Measurements from ENCODE around the gene TRIM36.

The TRIM36 gene

GRCh38 chr5:115169487-115170133 is at the start of gene TRIM36:
TRIM36 (minus strand) TSS chr5:115169908; CDS start chr5:115169634, 274 bp downstream.
- H3K9me3 Mint-ChIP-seq (ENCODE audit: low read depth): no peaks in the 10 kb centered on the region
- H3K27me3 Mint-ChIP-seq: peaks cover 47% of the 10 kb centered on the region
- H3K36me3 Mint-ChIP-seq: peaks cover 4% of the 10 kb centered on the region
- no peak within 1 kb of the TSS for H3K27ac Mint-ChIP-seq
- peaks cover 11% of the 10 kb centered on the region for H3K4me1 Mint-ChIP-seq (ENCODE audit: low read depth)
- peak within 1 kb of the TSS; percentile 83 for H3K4me3 Mint-ChIP-seq

- peaks cover 12% of the 10 kb centered on the region for H3K4me1 Mint-ChIP-seq (ENCODE audit: low read depth)
- no peaks in the 10 kb centered on the region for H3K9me3 Mint-ChIP-seq (ENCODE audit: low read depth)
- H3K36me3 Mint-ChIP-seq: peaks cover 13% of the 10 kb centered on the region
Observed at GRCh38 chr5:115214541-115214940, 44.8 kb upstream of the TRIM36 start.

GRCh38 chr5:115209279-115209678 is 39.6 kb upstream of the TRIM36 start:
- no peak overlapping the region for H3K4me3 Mint-ChIP-seq
- H3K36me3 Mint-ChIP-seq: peaks cover 9% of the 10 kb centered on the region
- peaks cover 18% of the 10 kb centered on the region for H3K4me1 Mint-ChIP-seq (ENCODE audit: low read depth)
- H3K9me3 Mint-ChIP-seq (ENCODE audit: low read depth): no peaks in the 10 kb centered on the region
- H3K27ac Mint-ChIP-seq: no peak overlapping the region
- H3K27me3 Mint-ChIP-seq: no peaks in the 10 kb centered on the region

More at GRCh38 chr5:115214541-115214940, 44.8 kb upstream of the TRIM36 start:
- no peak overlapping the region for H3K4me3 Mint-ChIP-seq
- H3K27me3 Mint-ChIP-seq: no peaks in the 10 kb centered on the region
- H3K27ac Mint-ChIP-seq: no peak overlapping the region

DNA sequence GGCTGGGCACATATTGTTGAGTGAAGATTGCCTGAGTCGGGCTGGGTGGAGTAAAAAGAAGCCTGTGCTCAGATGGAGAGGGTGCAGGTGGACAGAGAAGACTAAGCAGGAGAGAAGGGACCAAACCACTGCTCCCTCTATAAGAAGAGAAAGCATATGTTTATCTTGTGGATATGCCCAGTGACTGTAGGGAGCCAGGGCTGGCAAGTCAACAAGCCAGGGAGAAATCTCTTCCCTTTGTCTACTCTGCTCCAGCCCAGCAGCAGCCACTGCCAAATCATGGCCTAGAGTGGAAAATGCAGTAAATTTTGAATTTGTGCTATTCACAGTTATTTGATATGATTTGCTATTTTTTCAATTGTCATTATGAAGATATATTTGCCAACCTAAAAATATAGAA is 33.2 kb upstream of the TRIM36 start:
- Mint-ChIP-seq H3K27me3 (no peaks in the 10 kb centered on the region), H3K36me3 (peaks cover 8% of the 10 kb centered on the region), H3K9me3 (ENCODE audit: low read depth) (peaks cover 3% of the 10 kb centered on the region), H3K4me1 (ENCODE audit: low read depth) (no peaks in the 10 kb centered on the region), H3K4me3 (no peak overlapping the region), H3K27ac (no peak overlapping the region)

DNA sequence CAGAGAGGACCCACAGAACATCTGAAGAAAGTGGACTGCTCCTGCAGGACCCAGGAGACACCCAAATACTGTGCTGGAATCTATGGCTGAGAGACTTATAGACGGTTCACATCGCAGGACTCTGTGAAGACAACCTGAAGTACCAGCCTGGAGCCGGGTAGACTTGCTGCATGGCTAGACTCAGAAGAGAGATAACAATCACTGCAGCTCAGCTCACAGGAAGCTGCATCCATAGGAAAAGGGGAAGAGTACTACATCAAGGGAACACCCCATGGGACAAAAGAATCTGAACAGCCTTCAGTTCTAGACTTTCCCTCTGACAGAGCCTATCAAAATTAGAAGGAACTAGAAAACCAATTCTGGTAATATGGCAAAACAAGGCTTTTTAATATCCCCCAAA is 26.5 kb upstream of the TRIM36 start:
- no peak overlapping the region for H3K4me3 Mint-ChIP-seq
- peaks cover 3% of the 10 kb centered on the region for H3K9me3 Mint-ChIP-seq (ENCODE audit: low read depth)
- H3K36me3 Mint-ChIP-seq: peaks cover 12% of the 10 kb centered on the region
- no peaks in the 10 kb centered on the region for H3K4me1 Mint-ChIP-seq (ENCODE audit: low read depth)
- no peak overlapping the region for H3K27ac Mint-ChIP-seq
- H3K27me3 Mint-ChIP-seq: peaks cover 3% of the 10 kb centered on the region

GRCh38 chr5:115194676-115195075 is 25.0 kb upstream of the TRIM36 start:
- H3K4me1 Mint-ChIP-seq (ENCODE audit: low read depth): no peaks in the 10 kb centered on the region
- no peaks in the 10 kb centered on the region for H3K9me3 Mint-ChIP-seq (ENCODE audit: low read depth)
- H3K4me3 Mint-ChIP-seq: no peak overlapping the region
- peaks cover 3% of the 10 kb centered on the region for H3K27me3 Mint-ChIP-seq
- peaks cover 12% of the 10 kb centered on the region for H3K36me3 Mint-ChIP-seq
- no peak overlapping the region for H3K27ac Mint-ChIP-seq

- no peak overlapping the region for H3K4me3 Mint-ChIP-seq
- H3K27me3 Mint-ChIP-seq: peaks cover 3% of the 10 kb centered on the region
- H3K9me3 Mint-ChIP-seq (ENCODE audit: low read depth): no peaks in the 10 kb centered on the region
- H3K27ac Mint-ChIP-seq: no peak overlapping the region
- peaks cover 9% of the 10 kb centered on the region for H3K36me3 Mint-ChIP-seq
- H3K4me1 Mint-ChIP-seq (ENCODE audit: low read depth): no peaks in the 10 kb centered on the region
Observed at GRCh38 chr5:115193295-115193694, 23.6 kb upstream of the TRIM36 start.

- no peak overlapping the region for H3K27ac Mint-ChIP-seq
- H3K9me3 Mint-ChIP-seq (ENCODE audit: low read depth): no peaks in the 10 kb centered on the region
- H3K4me1 Mint-ChIP-seq (ENCODE audit: low read depth): no peaks in the 10 kb centered on the region
- no peak overlapping the region for H3K4me3 Mint-ChIP-seq
- peaks cover 9% of the 10 kb centered on the region for H3K36me3 Mint-ChIP-seq
- peaks cover 6% of the 10 kb centered on the region for H3K27me3 Mint-ChIP-seq
Observed at GRCh38 chr5:115192098-115192497, 22.4 kb upstream of the TRIM36 start.

DNA sequence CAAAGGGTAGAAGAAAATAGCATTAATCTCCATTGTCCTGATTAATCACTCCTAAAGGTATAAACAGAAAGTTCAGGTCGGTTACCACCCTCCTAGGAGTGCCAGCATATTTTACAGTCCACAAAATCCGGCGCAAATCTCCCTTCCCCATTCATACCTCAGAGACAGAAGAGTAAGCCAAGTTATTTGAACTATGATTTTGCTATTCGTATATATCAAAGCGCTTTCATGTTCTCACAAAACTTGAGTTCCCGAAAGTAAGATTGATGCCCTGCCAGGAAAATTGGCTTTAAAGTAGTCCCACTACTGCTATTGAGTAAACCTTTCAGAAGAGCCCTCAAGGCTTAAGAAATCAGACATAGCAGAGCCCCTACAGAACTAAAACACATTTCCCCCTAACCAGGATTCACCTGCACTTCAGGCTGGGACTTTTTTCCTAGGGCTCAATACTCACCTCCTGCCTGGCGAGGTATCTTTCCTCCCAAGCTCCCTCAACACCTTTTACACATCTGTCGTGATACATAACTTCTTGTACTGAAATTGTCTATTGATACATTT is 21.8 kb upstream of the TRIM36 start:
- H3K27ac Mint-ChIP-seq: no peak overlapping the region

DNA sequence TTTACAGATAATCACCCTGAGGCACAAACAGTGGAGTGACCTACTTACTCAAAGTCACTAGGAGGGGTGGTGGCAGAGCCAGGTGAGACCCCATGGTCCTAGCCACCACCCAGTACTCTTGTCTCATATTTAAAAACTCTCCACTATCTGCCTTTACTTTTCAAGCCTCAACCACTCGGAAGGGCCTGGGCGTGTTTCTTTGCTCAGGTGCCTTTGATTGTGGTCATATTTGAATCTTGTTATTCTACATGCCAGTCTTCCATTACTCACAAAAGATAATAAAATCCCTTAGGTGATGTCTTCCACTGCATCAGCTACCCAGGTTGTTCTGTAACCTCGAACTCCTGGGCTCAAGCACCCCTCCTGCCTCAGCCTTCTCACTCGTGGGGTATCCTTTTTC is 20.7 kb upstream of the TRIM36 start:
- Mint-ChIP-seq H3K27ac (no peak overlapping the region), H3K4me3 (no peak overlapping the region), H3K36me3 (peaks cover 8% of the 10 kb centered on the region), H3K9me3 (ENCODE audit: low read depth) (no peaks in the 10 kb centered on the region), H3K4me1 (ENCODE audit: low read depth) (no peaks in the 10 kb centered on the region), H3K27me3 (peaks cover 11% of the 10 kb centered on the region)

More for the DNA sequence above, 21.8 kb upstream of the TRIM36 start:
- peaks cover 8% of the 10 kb centered on the region for H3K36me3 Mint-ChIP-seq
- no peaks in the 10 kb centered on the region for H3K4me1 Mint-ChIP-seq (ENCODE audit: low read depth)
- H3K27me3 Mint-ChIP-seq: peaks cover 11% of the 10 kb centered on the region
- H3K9me3 Mint-ChIP-seq (ENCODE audit: low read depth): no peaks in the 10 kb centered on the region
- no peak overlapping the region for H3K4me3 Mint-ChIP-seq

DNA sequence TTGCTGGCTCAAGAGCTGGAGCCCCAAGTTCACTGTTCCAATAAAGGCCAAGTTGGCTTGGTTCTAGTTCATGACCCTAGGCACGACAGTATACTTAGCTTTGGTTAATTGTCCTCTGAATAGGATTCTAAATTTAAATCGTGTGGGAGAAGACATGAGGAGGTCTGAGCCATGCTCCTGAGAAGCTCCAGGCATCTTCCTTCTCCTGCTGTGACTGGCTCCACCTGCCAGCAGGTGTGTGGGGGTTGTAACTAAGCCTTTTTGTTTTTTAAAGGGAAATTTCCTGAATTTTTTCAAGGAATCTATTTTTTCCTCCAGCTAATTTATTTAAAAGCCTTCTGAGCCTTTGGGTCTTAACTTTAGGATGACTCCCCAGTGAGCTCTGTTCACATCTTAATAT is 20.2 kb upstream of the TRIM36 start:
- H3K4me1 Mint-ChIP-seq (ENCODE audit: low read depth): no peaks in the 10 kb centered on the region
- H3K27me3 Mint-ChIP-seq: peaks cover 11% of the 10 kb centered on the region
- peaks cover 8% of the 10 kb centered on the region for H3K36me3 Mint-ChIP-seq
- no peaks in the 10 kb centered on the region for H3K9me3 Mint-ChIP-seq (ENCODE audit: low read depth)
- no peak overlapping the region for H3K4me3 Mint-ChIP-seq
- H3K27ac Mint-ChIP-seq: no peak overlapping the region

GRCh38 chr5:115186794-115187193 is 17.1 kb upstream of the TRIM36 start:
- peaks cover 24% of the 10 kb centered on the region for H3K27me3 Mint-ChIP-seq
- H3K27ac Mint-ChIP-seq: no peak overlapping the region
- H3K9me3 Mint-ChIP-seq (ENCODE audit: low read depth): no peaks in the 10 kb centered on the region
- H3K4me1 Mint-ChIP-seq (ENCODE audit: low read depth): peaks cover 4% of the 10 kb centered on the region
- H3K4me3 Mint-ChIP-seq: no peak overlapping the region
- H3K36me3 Mint-ChIP-seq: peaks cover 5% of the 10 kb centered on the region

GRCh38 chr5:115184770-115185169 is 15.1 kb upstream of the TRIM36 start:
- H3K4me3 Mint-ChIP-seq: no peak overlapping the region
- peaks cover 5% of the 10 kb centered on the region for H3K36me3 Mint-ChIP-seq
- no peak overlapping the region for H3K27ac Mint-ChIP-seq
- no peaks in the 10 kb centered on the region for H3K9me3 Mint-ChIP-seq (ENCODE audit: low read depth)
- H3K27me3 Mint-ChIP-seq: peaks cover 41% of the 10 kb centered on the region
- H3K4me1 Mint-ChIP-seq (ENCODE audit: low read depth): peaks cover 14% of the 10 kb centered on the region

DNA sequence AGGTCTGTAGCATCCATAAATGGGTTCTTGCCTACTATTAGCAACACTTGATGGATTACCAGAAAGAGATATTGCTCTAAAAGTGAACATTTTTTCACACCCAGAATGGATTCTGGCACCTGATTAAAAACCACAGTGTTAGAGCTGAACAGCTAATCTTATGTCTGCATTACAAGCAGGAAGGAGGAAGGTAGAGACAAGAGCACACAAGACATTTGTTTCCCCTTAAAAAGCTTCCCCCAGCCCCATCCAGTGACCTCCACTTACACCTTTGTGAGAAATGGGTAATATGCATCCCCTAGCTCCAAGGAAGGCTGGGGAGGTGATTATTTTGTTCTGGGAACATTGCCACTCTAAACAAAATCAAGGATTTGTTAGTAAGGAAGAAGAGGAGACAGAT is 12.0 kb upstream of the TRIM36 start:
- no peak overlapping the region for H3K4me3 Mint-ChIP-seq
- H3K9me3 Mint-ChIP-seq (ENCODE audit: low read depth): no peaks in the 10 kb centered on the region
- H3K36me3 Mint-ChIP-seq: no peaks in the 10 kb centered on the region
- peaks cover 14% of the 10 kb centered on the region for H3K4me1 Mint-ChIP-seq (ENCODE audit: low read depth)
- peaks cover 48% of the 10 kb centered on the region for H3K27me3 Mint-ChIP-seq
- H3K27ac Mint-ChIP-seq: no peak overlapping the region

- Mint-ChIP-seq H3K27me3 (peaks cover 51% of the 10 kb centered on the region), H3K4me3 (peak overlapping the region; percentile 87), H3K27ac (no peak overlapping the region), H3K9me3 (ENCODE audit: low read depth) (no peaks in the 10 kb centered on the region), H3K36me3 (no peaks in the 10 kb centered on the region), H3K4me1 (ENCODE audit: low read depth) (peaks cover 14% of the 10 kb centered on the region)
Observed at GRCh38 chr5:115180165-115180709, 10.5 kb upstream of the TRIM36 start.
